Measurements from ENCODE around the gene CADM2. TPM values are rescaled to one million over a fixed set of nuclear protein-coding genes. Genes with fewer than 3 reads are reported as not detected.

CADM2 gene
- total and polyA plus RNA-seq, 2 experiments from 2014 or later: 13.3 to 47.5 TPM

DNA sequence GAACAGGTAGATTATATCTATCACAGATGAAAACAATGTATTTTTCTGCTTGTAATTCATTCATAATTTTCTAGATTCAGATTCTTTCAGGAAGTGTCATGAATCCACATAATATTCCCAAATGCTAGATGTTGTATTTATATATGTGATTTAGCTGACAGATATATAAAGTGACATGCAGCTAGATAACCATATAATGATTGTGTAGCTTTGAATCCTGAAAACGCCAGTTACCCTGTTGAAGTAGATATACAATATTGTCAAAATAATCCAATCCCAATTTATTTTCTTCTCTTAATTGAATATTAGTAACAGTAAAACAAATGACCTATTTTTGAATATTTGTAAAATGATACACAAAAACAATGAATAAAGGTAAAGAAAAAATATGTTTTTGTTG, 738.4 kb downstream of the CADM2 start:
- Mint-ChIP-seq H3K27me3 (ENCODE audit: insufficient read depth, low read depth, poor library complexity) (no peaks in the 10 kb centered on the region), H3K9me3 (peaks cover 24% of the 10 kb centered on the region), H3K4me1 (no peaks in the 10 kb centered on the region), H3K36me3 (ENCODE audit: low read depth) (peaks cover 22% of the 10 kb centered on the region), H3K27ac (no peak overlapping the region), H3K4me3 (no peak overlapping the region)
- Histone ChIP-seq H4K20me1 (replicated peaks; ENCODE audit: insufficient read depth) (no peaks in the 10 kb centered on the region), H3F3A (replicated peaks; ENCODE audit: low read depth) (no peaks in the 10 kb centered on the region), H3K4me3 (no peak overlapping the region), H3K79me2 (replicated peaks; ENCODE audit: insufficient read depth) (no peaks in the 10 kb centered on the region), H3K27me3 (ENCODE audit: insufficient read depth) (no peaks in the 10 kb centered on the region), H3K36me3 (ENCODE audit: insufficient read depth) (peaks cover 8% of the 10 kb centered on the region), H2AFZ (no peak overlapping the region), H3K4me1 (ENCODE audit: insufficient read depth) (peaks cover 3% of the 10 kb centered on the region; the same call in 1 of the 2 replicates), H3K4me2 (no peak overlapping the region), H3K9me2 (ENCODE audit: insufficient read depth) (no peaks in the 10 kb centered on the region), H3K27ac (ENCODE audit: low read depth) (no peak overlapping the region)
- TF ChIP-seq ZNF331 (CRISPR knock-in tag; IDR thresholded peaks at IDR 0.05; ENCODE audit: low read depth) (no peak), STAT1 (IDR thresholded peaks at IDR 0.05; ENCODE audit: unreplicated experiment) (no peak), EZH2phosphoT487 (IDR thresholded peaks at IDR 0.05; ENCODE audit: unreplicated experiment) (no peak), CREB1 (CRISPR knock-in tag; IDR thresholded peaks at IDR 0.05; ENCODE audit: low read depth) (no peak), EZH2 (IDR thresholded peaks at IDR 0.05; ENCODE audit: low read depth, unreplicated experiment) (no peak), NANOG (IDR thresholded peaks at IDR 0.05; ENCODE audit: borderline replicate concordance) (no peak)
- TF ChIP-seq, protein P1, sequence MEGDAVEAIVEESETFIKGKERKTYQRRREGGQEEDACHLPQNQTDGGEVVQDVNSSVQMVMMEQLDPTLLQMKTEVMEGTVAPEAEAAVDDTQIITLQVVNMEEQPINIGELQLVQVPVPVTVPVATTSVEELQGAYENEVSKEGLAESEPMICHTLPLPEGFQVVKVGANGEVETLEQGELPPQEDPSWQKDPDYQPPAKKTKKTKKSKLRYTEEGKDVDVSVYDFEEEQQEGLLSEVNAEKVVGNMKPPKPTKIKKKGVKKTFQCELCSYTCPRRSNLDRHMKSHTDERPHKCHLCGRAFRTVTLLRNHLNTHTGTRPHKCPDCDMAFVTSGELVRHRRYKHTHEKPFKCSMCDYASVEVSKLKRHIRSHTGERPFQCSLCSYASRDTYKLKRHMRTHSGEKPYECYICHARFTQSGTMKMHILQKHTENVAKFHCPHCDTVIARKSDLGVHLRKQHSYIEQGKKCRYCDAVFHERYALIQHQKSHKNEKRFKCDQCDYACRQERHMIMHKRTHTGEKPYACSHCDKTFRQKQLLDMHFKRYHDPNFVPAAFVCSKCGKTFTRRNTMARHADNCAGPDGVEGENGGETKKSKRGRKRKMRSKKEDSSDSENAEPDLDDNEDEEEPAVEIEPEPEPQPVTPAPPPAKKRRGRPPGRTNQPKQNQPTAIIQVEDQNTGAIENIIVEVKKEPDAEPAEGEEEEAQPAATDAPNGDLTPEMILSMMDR (conservative IDR thresholded peaks at IDR 0.05; ENCODE audit: low read depth in 2 of 2): no peak
- TF ChIP-seq, protein P2, sequence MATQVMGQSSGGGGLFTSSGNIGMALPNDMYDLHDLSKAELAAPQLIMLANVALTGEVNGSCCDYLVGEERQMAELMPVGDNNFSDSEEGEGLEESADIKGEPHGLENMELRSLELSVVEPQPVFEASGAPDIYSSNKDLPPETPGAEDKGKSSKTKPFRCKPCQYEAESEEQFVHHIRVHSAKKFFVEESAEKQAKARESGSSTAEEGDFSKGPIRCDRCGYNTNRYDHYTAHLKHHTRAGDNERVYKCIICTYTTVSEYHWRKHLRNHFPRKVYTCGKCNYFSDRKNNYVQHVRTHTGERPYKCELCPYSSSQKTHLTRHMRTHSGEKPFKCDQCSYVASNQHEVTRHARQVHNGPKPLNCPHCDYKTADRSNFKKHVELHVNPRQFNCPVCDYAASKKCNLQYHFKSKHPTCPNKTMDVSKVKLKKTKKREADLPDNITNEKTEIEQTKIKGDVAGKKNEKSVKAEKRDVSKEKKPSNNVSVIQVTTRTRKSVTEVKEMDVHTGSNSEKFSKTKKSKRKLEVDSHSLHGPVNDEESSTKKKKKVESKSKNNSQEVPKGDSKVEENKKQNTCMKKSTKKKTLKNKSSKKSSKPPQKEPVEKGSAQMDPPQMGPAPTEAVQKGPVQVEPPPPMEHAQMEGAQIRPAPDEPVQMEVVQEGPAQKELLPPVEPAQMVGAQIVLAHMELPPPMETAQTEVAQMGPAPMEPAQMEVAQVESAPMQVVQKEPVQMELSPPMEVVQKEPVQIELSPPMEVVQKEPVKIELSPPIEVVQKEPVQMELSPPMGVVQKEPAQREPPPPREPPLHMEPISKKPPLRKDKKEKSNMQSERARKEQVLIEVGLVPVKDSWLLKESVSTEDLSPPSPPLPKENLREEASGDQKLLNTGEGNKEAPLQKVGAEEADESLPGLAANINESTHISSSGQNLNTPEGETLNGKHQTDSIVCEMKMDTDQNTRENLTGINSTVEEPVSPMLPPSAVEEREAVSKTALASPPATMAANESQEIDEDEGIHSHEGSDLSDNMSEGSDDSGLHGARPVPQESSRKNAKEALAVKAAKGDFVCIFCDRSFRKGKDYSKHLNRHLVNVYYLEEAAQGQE (IDR thresholded peaks at IDR 0.05; ENCODE audit: unreplicated experiment): no peak
- no peak for ATAC-seq
- DNase-seq (ENCODE audit: low spot score): no peak

DNA sequence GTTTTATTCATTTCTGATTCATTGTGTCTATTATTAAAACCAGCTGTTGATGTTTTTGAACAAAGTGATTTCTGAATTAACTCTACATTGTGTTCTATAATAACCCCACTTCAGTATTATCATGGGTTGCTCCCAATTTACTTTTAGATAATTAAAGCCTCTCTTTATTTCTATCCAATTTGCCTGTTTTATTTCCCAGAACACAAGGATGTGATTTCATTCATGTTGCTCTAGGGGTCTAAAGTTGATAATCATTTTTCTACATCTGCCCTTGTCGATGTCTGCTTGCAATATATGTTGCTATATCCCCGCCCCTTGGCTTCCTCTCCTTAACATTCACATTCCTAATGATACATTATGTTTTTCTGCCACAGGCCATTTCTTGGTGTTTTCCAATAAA, 747.3 kb downstream of the CADM2 start:
- peaks cover 31% of the 10 kb centered on the region for H3K4me1 ChIP-seq (ENCODE audit: insufficient read depth)
- Mint-ChIP-seq H3K36me3 (ENCODE audit: low read depth) (peaks cover under 1% of the 10 kb centered on the region; the same call in 1 of the 3 replicates), H3K27me3 (ENCODE audit: insufficient read depth, low read depth, poor library complexity) (no peaks in the 10 kb centered on the region), H3K27ac (no peak overlapping the region), H3K9me3 (0 out of 3 replicates have a peak, but pooled peaks cover under 1% of the 10 kb centered on the region), H3K4me1 (peaks cover 44% of the 10 kb centered on the region), H3K4me3 (no peak overlapping the region)
- H3K79me2 ChIP-seq (replicated peaks; ENCODE audit: insufficient read depth): no peaks in the 10 kb centered on the region
- no peak overlapping the region for H2AFZ ChIP-seq
- no peaks in the 10 kb centered on the region for H3K36me3 ChIP-seq (ENCODE audit: insufficient read depth)
- TF ChIP-seq NANOG (IDR thresholded peaks at IDR 0.05; ENCODE audit: borderline replicate concordance) (no peak), EZH2 (IDR thresholded peaks at IDR 0.05; ENCODE audit: low read depth, unreplicated experiment) (no peak), ZNF114 (CRISPR knock-in tag; IDR thresholded peaks at IDR 0.05) (no peak)
- TF ChIP-seq, protein P2 (IDR thresholded peaks at IDR 0.05; ENCODE audit: unreplicated experiment): no peak
- TF ChIP-seq, protein P1 (conservative IDR thresholded peaks at IDR 0.05; ENCODE audit: low read depth in 2 of 2): no peak
- DNase-seq (ENCODE audit: low spot score) (no peak), ATAC-seq (no peak)
- H3K4me3 ChIP-seq: no peak overlapping the region
- H4K20me1 ChIP-seq (replicated peaks; ENCODE audit: insufficient read depth): no peaks in the 10 kb centered on the region
- H3K4me2 ChIP-seq: no peak overlapping the region
- H3F3A ChIP-seq (replicated peaks; ENCODE audit: low read depth): no peaks in the 10 kb centered on the region
- no peak overlapping the region for H3K27ac ChIP-seq (ENCODE audit: low read depth)
- H3K27me3 ChIP-seq (ENCODE audit: insufficient read depth): no peaks in the 10 kb centered on the region
- no peaks in the 10 kb centered on the region for H3K9me2 ChIP-seq (ENCODE audit: insufficient read depth)
